CD4-positive, alpha-beta T cell treated with Interleukin-6 for 4 hours (primary cell): ENCODE results near the gene OPHN1.

Source experiments
- DNase-seq: peaks from one replicate; pipeline ENCODE4 v3.0.0-alpha.2; 2020; ENCODE audit warnings: mixed read lengths

OPHN1 gene

GRCh38 chrX:68048774-68049173 lies 384.5 kb downstream of the OPHN1 start:
- no peak for DNase-seq

- no peak for DNase-seq
These were observed 388.2 kb downstream of the OPHN1 start for GRCh38 chrX:68045008-68045577.

- DNase-seq: no peak
These were observed 389.4 kb downstream of the OPHN1 start for GRCh38 chrX:68043713-68044438.

- DNase-seq: no peak
These were observed 392.2 kb downstream of the OPHN1 start for GRCh38 chrX:68041110-68041509.

- DNase-seq: no peak
These were observed 414.8 kb downstream of the OPHN1 start for GRCh38 chrX:68018248-68019203.

GRCh38 chrX:67998540-67998939 lies 434.8 kb downstream of the OPHN1 start:
- no peak for DNase-seq
